Activated naive CD8-positive, alpha-beta T cell treated with anti-CD3 and anti-CD28 coated beads, Interleukin-2, amount 50 U/mL, for 16 hours (primary cell): ENCODE results near the gene ZNF284.

Source experiments
- DNase-seq: peaks from one replicate; pipeline ENCODE4 v3.0.0-alpha.2; 2020; ENCODE audit warnings: low read depth, low spot score

ZNF284 gene

GRCh38 chr19:44071824-44072542, at the start of gene ZNF284:
TSS of gene ZNF284 (plus strand) at chr19:44072159. CDS start at chr19:44076390, 4,231 bp downstream.
- DNase-seq = peak; percentile 69

GRCh38 chr19:44024900-44025216, 47.1 kb upstream of the ZNF284 start:
- DNase-seq = no peak

GRCh38 chr19:44025217-44025936, 46.6 kb upstream of the ZNF284 start, which contains the start of gene ZNF222:
TSS of gene ZNF222 (plus strand) at chr19:44025379. CDS start at chr19:44025437, 58 bp downstream.
- peak; percentile 64 for DNase-seq

GRCh38 chr19:44026622-44027021, 45.3 kb upstream of the ZNF284 start:
- no peak for DNase-seq

- no peak for DNase-seq
Observed at GRCh38 chr19:44032001-44032610, 39.9 kb upstream of the ZNF284 start.

GRCh38 chr19:44042147-44042546, 29.8 kb upstream of the ZNF284 start:
- no peak for DNase-seq

GRCh38 chr19:44050740-44051649, 21.0 kb upstream of the ZNF284 start:
- no peak for DNase-seq

- DNase-seq = peak; percentile 59
Observed at GRCh38 chr19:44051650-44052402, 20.1 kb upstream of the ZNF284 start, which contains the start of gene ZNF223. TSS of gene ZNF223 (plus strand) at chr19:44052036. CDS start at chr19:44055177, 3,141 bp downstream.

GRCh38 chr19:44055870-44056269, 16.1 kb upstream of the ZNF284 start:
- no peak for DNase-seq

- no peak for DNase-seq
Observed at GRCh38 chr19:44059229-44059628, 12.7 kb upstream of the ZNF284 start.

- no peak for DNase-seq
Observed at GRCh38 chr19:44061038-44061437, 10.9 kb upstream of the ZNF284 start.

- DNase-seq = no peak
Observed at GRCh38 chr19:44066305-44066704, 5.7 kb upstream of the ZNF284 start.

- DNase-seq = no peak
Observed at GRCh38 chr19:44069415-44069814, 2.5 kb upstream of the ZNF284 start.

GRCh38 chr19:44072543-44073401, 813 bp downstream of the ZNF284 start:
- DNase-seq = no peak

- no peak for DNase-seq
Observed at GRCh38 chr19:44076325-44076724, 4.4 kb downstream of the ZNF284 start.

- no peak for DNase-seq
Observed at GRCh38 chr19:44092108-44092507, 20.1 kb downstream of the ZNF284 start.

- peak; percentile 63 for DNase-seq
Observed at GRCh38 chr19:44093931-44094765, 22.2 kb downstream of the ZNF284 start, which contains the start of gene ZNF224. TSS of gene ZNF224 (plus strand) at chr19:44094361. CDS start at chr19:44097874, 3,513 bp downstream.

- no peak for DNase-seq
Observed at GRCh38 chr19:44107751-44108150, 35.8 kb downstream of the ZNF284 start.

GRCh38 chr19:44109458-44109857, 37.5 kb downstream of the ZNF284 start:
- DNase-seq = no peak
